DMS79 treated with DMSO at 0.1 percent for 48 hours (cell line): ENCODE data around the gene LTB4R.

Source experiments
- DNase-seq: peaks from one replicate; lab custom pipeline; 2025; lab: John Stamatoyannopoulos, UW

LTB4R gene, protein sequence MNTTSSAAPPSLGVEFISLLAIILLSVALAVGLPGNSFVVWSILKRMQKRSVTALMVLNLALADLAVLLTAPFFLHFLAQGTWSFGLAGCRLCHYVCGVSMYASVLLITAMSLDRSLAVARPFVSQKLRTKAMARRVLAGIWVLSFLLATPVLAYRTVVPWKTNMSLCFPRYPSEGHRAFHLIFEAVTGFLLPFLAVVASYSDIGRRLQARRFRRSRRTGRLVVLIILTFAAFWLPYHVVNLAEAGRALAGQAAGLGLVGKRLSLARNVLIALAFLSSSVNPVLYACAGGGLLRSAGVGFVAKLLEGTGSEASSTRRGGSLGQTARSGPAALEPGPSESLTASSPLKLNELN

DNA sequence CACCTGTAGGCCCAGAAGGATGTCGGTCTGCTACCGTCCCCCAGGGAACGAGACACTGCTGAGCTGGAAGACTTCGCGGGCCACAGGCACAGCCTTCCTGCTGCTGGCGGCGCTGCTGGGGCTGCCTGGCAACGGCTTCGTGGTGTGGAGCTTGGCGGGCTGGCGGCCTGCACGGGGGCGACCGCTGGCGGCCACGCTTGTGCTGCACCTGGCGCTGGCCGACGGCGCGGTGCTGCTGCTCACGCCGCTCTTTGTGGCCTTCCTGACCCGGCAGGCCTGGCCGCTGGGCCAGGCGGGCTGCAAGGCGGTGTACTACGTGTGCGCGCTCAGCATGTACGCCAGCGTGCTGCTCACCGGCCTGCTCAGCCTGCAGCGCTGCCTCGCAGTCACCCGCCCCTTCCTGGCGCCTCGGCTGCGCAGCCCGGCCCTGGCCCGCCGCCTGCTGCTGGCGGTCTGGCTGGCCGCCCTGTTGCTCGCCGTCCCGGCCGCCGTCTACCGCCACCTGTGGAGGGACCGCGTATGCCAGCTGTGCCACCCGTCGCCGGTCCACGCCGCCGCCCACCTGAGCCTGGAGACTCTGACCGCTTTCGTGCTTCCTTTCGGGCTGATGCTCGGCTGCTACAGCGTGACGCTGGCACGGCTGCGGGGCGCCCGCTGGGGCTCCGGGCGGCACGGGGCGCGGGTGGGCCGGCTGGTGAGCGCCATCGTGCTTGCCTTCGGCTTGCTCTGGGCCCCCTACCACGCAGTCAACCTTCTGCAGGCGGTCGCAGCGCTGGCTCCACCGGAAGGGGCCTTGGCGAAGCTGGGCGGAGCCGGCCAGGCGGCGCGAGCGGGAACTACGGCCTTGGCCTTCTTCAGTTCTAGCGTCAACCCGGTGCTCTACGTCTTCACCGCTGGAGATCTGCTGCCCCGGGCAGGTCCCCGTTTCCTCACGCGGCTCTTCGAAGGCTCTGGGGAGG lies at the start of gene LTB4R:
TSS of gene LTB4R (plus strand) at position 857 of the 959 bp plus-strand sequence. CDS start 4,150 bp downstream, outside the sequence.
- peak; percentile 72 for DNase-seq

DNA sequence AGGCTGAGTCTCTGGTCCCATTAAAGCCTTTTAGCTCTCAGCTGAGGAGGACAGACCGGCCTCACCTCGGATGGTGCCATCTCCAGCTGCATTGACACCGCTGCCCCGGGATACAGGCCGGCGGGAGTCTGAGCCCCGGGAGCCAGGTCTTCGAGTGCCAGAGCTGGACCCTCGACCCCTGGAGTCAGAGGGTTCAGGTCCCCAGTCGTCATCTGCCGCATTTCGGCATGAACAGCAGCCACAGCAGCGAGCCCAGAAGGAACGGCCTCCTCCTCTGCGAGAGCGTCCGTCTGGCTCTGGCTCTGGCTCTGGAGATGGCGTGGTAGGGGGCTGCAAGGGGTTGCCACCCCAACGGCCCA lies 49.4 kb upstream of the LTB4R start:
- no peak for DNase-seq

DNA sequence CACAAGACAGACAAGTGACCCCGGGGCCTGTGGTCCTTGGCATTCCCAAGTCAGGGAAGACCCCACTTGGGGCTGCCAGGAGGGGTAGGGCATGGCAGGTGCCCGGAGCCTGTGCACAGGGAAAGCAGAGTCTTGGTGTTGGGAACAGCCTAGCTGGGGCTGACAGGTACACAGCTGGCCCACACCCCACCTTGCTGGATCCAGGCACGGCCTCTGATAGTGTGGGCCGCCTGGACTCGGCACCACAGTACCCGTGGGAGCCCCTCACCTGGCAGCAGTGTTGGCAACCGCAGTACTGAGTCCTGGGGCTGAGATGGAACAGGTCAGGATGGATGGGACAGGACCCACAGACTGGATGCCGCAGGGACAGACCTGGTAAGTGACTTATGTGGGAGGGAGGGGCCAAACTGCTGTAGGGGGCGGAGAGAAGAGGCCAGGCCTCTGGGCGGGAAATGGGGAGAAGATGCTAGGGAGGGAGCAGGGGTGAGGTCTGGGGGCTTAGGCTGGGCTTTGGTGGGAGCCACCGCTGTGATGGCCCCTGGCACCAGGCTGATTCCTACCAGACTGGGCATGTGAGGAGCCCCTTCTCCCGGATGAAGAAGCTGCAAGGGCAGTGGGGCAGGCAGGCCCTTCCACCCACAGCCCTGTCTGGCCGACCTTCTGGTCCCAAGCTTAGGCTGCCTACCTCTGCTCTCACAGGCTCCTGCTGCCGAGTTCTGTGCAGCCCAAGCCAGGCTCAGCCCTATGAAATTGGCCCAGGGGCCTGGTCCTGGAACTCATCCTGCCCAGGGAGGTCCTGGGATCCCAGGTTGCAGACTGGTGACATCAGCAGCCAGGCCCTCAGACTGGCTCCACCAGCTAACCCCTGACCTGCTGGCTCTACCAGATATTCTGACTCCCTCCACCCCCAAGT lies 48.2 kb upstream of the LTB4R start, which contains the start of gene TGM1:
TSS of gene TGM1 (minus strand) at position 357 of the 913 bp plus-strand sequence. CDS start 825 bp downstream, outside the sequence.
- no peak for DNase-seq

DNA sequence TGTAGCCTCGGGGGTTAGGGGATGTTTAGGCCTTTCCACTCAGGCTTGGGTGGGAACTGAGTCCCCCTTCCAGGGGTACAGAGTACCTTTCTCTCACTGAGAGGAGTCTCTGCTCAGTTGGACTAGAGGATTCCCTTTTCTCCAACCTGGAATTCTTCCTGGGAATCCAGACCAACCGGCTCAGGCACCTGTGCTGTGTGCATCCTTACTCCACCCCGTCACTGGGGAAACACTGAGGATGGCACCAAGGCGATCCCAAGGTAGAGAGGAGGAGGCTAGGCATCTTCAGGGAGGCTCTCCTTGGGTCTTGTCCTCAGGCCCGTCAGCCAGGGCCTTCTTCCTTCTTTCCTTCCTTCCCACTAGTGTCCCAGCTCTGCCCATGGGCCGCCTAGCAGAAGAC lies 47.5 kb upstream of the LTB4R start:
- no peak for DNase-seq

DNA sequence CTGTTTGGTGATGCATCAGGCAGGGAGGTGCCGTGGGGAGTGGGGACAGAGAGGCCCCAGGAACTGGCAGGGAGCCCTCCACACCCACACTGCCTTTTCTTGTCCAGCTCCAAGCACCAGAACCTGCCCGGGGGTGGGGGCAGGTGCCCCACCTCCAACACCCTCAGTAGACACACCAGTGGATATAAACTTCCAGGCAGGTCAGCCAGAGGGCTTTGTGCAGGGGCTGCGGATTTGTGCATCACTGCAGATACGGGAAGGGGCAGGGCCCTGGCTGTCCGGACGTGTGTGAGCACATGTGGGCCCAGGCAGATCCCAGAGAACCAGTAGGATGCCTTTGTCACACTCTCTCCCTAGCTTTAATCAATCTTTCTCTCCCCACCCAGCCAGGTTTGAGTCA lies 47.0 kb upstream of the LTB4R start:
- DNase-seq, result no peak

DNA sequence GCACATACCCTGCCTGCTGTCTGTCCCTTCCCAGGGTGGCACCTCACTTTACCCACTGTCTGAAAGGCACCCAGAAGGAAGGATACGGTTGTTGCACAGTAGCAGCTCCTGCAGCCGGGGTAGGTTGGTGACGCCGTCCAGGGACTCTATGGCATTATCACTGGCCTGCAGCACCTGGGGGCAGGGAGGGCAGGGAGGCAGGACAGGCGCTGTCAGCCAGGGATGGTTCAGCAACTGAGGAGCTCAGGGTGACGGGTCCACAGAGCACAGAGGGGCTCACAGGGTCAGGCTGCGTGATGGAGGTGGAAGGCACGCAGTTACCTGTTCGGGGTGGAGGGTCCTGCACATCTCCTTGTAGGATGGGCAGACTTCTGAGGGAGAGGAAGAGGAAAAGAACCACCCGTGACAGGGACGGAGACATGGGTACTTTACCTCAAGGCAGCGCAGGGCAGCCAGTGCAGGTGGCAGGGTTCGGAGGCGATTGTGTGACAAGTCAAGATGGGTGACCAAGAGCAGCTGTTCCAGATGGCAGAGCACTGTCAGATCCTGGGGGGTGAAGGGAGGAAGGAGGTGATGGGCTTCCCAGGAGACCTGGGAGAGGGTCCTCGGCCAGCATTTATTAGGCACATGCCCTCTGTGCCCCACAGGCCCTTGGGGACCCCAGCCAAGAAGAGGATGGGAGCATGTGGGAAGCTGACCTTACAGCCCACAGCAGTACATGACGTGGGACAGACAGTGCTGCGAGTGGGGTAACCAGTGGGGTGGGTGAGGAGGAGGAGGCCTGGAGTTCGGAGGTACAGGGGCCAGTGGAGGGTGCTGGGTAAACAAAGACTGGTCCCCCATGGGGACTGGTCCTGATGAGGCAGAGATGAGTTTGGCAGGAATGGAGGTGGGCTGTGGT lies 44.7 kb upstream of the LTB4R start:
- DNase-seq, result no peak

DNA sequence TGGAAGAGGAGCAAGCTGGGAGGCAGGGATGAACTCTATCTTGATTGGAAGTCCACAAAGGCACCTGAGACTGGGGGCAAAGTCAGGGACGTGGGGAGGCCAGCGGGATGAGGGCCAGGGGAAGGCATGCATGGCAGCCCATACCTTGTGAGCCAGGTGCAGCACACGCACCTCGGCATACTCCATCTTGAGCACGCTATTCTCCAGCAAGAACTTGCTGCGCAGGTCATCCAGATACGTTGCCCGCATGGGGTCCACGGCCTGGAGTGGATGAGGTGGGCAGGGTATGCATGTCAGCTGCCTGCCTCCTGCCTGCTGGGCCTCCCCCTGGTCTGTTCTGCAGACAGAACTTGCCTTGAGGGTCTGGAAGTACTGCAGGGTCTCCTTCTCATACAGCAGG lies 43.8 kb upstream of the LTB4R start:
- no peak for DNase-seq

DNA sequence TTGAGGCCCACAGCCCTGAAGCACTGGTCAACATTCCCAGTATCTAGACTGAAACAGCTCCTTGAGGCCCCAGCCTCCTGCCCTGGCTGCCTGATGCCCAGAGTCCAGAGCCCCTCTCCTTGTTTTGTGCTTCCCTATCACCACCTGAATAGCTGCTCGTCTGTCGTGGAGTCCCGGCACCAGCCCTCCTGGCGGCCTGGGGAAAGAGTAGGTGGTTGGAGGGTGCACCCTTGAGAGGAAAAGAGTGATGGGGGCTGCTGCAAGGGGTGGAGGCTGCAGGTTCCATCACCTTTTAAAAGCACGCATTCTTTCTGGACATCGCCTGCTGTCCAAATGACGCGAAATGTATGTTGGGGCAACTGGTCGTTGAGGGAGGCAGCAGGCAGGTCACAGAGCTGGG lies 43.1 kb upstream of the LTB4R start:
- DNase-seq, result no peak

DNA sequence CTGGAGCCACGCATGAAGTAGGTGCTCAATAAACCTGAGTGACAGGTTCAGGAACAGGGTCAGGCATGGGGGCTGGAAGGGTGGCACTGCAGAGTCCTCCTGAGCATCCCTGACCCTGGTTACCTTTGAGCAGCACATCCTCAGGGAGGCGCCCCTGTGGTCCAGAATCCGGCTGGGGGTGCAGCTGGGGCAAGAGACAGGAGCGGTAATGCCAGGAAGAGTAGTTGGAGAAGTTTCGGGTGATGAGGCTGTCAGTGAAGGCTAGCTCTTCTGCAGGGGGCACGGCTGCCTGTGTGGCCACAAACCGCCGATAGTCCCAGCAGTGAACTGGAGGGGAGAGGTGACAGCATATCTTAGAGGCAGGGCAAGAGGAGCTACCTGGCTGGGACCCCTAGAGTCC lies 41.9 kb upstream of the LTB4R start:
- no peak for DNase-seq

DNA sequence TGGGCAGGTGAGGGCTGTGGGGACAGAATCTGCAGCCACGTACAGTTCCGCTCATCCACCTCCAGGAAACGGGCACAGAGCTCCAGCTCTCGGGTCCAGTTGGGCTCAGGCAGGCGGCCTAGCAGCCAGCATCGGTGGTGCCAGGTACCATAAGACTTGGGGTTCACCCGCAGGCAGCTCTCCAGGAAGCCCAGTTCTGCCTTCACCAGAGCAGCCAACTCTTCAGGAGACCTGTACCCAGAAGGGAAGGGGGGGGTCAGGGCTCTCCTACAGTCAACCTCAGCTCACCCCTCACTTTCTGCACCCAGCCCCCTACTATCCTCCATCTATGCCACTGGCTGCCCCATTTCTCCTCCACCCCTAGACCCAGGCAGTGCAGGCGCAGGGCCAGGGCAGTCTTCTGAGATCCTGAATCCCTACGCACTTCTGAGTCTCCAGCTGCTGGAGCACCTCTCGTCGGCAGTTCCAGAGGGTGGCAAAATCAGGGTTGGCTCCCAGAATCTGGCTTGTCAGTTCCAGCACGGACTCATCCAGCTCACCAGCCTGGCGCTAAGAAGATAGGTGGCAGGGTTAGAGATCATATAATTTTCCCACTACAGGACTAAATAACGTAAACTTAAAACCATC lies 41.3 kb upstream of the LTB4R start:
- no peak for DNase-seq

DNA sequence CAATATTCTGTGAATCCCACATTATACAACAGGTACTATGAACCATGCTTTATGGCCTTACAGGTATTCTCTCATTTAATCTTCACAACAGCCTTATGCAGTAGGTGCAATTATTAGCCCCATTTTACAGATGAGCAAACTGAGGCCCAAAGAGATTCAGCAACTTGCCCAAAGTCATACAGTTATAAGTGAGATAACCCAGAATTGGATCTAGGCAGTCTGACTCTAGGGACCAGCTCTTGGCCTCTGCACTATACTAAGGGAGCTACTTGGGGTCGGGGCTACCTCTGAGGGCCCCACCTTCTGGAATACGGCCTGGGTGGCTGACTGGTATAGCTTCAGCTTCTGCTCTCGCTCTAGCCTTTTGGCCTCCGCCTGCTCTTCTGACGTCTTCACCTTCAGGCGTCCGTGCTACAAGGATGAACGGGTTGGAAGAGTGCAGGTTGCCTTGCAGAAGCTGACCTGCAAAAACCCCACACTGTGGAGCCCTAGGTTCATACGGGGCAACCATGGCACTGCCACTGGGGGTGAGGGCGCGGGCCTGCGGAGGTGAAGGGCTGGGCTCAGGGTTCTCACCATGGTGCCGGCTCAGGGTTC lies 40.7 kb upstream of the LTB4R start:
- DNase-seq, result no peak

DNA sequence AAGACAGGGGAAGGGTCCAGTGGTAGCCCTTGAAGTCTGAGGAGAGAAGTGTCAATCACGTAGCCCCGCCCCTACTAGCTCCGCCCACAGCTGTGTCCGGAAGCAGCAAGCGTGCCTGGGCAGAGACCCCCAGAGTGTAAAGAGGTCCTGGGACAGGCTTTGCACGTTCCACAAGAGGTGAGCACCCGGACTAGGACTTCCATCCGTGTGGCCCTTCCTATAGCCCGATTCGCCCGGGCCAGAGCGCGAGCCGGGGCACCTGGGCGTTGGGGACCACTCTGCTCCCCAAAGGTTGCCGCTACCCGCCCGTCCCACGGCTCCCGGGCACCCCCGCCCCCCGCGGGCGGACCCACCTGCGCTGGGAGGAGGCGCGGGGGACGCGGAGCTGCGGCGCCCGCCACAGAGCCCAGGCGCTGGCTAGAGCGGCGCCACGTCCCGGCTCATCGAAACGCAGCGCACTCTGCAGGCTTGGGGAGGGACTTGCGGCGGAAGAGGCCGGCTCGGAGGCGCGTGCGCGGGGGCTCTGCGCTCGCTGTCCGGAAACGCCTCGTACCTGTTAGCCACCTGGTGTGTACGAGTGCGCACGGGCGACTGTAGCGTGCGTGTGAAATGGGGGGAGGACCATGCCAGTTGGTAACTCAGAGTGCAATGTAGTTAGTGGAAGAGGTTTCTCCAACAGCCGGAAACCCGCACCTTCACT lies 40.0 kb upstream of the LTB4R start, which contains the start of gene RABGGTA:
TSS of gene RABGGTA (minus strand) at position 464 of the 700 bp plus-strand sequence. CDS start 482 bp downstream, outside the sequence.
- peak; percentile 98 for DNase-seq

DNA sequence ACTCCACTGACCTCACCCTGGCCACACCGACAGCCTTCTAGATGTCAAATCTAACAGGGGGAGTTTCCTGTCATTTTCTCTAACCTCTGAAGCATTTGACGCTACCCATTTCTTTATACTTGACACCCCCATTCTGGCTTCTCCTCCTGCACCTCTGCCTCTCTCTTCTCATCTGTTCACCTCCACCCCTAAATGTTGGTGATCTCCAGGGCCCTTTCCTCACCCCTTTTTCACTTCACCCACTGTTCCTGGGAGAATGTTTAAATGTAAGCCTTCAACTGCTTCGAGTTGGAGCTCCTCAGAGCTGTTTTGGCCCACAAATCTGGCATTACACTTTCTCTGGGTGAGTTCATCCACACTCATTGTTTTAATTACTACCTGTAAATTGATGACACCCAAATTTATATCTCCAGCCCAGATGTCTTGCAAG lies 39.5 kb upstream of the LTB4R start:
- no peak for DNase-seq

DNA sequence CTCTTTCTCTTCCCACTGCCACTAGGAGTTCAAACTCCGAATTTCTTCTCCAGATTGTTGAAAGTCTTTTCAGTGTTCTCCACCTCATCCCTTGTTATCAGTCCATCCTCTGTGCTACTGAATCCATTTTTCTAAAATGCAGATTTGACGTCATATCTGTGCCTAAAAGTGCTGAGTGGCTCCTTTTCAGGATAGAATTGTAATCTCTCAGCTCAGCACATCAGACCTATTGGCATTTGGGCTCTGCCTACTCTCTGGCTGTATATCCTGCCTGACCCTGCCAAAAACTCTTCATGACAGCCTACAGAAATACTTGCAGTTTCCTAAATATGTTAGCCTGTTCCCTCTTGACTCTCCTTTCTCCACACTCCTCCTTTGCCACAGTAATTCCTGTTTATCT lies 38.8 kb upstream of the LTB4R start:
- DNase-seq, result no peak

DNA sequence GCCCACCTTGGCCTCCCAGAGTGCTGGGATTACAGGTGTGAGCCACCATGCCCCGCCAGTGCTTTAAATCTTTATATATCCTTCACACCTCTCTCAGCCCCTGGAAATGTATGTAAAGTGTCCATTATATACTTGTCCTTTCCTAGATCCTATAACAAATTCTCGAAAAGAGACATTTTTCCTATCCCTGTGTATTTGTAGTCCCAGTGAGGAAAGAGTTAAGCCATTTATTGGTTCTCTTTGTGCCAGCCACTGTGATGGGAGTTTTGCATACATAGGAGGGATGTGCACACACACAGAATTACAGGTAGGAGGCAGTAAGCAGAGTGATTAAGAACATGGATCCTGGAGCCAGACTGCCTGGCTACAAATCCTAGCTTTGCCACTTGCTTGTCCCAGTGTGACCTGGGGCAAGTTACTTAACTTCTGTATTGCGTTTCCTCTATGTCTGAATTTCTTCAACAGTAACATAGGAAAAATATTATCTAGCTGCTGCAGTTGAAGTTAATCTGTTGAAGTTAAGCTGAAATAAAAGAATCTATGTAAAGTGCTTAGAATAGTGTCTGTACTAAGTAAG lies 37.8 kb upstream of the LTB4R start:
- no peak for DNase-seq

DNA sequence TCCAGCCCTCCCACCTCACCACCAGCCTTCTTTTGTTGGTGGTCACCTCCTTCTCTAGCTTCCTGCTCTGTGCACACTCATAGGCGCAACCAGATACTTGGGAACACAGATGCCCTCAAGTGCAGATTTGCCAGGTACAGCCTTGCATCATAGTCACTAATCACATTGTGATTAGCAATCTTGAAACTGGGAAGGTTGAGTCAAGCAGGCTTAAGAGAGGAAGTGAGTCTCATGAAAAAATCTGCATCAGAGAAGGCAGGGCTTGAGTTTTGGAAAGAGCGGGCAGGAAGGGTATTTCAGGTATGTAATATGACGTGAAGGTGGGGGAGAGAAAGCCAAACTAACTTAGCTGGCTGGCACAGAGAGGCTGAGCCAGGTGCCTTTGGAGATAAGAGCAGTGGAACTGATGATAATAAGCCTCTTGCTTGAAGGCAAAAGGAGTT lies 37.2 kb upstream of the LTB4R start:
- no peak for DNase-seq

DNA sequence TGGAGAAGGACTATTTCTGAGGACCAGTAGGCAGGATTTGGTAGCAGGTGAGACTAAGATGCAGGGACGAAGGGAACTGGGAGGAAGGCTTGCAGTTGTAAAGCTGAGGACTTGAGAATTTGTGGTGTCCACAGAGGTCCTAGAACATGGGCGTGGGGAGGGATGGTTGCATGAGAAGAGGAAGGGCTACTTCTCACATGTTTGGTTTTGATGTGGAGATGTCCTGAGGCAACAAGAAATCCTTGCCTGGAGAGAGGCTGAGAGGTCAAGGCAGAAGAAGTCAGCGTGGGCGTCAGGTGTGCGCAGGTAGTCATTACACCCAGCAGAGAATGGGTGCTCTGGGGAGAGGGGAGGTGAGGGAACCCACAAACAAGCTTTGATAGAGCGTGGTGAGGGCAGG lies 34.2 kb upstream of the LTB4R start:
- DNase-seq, result no peak

DNA sequence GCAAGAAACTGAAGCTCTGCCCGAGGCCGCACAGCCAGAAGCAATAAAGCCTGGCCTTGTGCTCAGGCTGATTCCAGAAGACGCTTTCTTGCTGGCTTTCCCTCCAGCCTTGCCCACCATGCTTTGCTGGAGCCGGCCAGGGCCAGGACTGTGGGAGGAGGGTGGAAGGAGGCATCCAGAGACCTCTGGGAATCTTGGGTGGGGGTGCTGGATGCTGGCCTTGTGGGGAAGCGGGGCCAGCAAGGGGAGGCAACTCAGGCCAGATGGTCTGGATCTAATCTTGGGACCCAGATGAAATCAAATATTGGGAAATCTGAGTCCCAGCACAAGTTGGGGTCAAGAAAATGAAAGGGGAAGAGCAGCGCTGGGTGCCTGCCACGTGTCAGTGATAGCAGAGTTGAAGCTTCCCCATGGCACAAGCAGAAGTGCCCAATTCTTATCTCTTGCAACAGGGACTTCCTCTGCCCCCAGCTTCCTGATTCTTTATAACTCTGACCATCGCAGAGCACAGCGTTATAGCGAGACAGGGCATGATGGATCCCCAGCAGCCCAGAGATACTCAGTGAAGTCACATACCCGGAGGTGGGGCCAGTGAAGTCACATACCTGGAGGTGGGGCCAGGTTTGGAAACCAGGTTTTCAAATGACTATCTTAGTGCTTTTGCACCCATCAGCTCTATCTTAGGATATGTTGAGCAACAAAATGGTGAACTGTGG lies 33.5 kb upstream of the LTB4R start:
- DNase-seq, result no peak
